GM20431 (cell line): ENCODE data around the gene SLC12A7.

Experiments
- in situ Hi-C: fragments of 300-500 bp; cut with MseI, MboI; formaldehyde crosslinking; loops from one replicate; pipeline ENCODE4 v1.15.0; 2020; ENCODE audit warnings: low sequenced_read_pairs; ENCODE audit not compliant: unreplicated experiment

The SLC12A7 gene

GRCh38 chr5:1057485-1058082 is 54.3 kb downstream of the SLC12A7 start:
- in situ Hi-C loops: no loop called here

GRCh38 chr5:1056611-1057484 is 55.0 kb downstream of the SLC12A7 start:
- in situ Hi-C loops: no loop called here

- in situ Hi-C loops: no loop called here
These were observed 55.8 kb downstream of the SLC12A7 start for GRCh38 chr5:1055896-1056610.

DNA sequence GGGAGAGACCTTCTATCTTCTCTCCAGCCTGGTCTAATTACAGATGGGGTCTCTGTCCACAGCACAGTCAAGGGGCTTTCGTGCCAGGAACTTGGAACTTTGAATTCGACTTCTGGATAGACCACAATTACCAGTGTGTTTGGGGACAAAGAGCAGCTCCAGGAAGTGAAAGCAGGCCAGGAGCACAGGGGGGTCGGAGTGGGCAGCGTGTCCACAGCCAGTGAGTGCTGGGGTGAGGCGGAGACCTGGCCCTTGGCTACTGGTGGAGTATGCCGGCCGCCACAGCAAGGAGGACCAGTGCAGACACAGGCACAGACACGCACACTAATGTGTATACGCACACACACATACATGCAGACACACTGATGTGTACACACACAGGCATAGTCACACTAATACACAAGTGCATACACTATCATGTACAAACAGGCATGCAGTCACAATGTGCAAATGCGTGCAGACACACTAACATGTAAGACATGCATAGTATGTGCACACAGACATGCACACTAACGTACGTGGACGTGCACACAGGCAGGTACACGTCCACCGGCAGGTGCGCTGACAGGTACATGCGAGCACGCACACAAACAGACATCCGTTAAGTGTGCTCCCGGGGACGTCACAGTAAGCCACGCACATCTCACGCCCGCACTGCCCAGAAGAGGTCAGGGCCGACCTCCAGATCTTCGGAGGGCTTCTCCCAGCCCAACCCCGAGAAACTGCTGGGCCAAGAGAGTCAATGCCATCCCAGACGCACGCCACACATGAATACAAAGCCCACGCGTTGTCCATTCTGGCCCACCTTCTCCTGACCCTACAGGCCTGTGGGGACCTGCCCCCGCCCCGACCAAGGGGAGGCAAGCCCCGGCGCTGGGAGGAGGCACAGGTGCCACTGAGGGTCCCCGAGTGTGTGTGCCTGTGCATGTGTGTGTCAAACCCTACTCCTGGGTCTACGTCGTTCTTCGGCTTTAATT is 56.8 kb downstream of the SLC12A7 start:
- in situ Hi-C loops: no loop called here

DNA sequence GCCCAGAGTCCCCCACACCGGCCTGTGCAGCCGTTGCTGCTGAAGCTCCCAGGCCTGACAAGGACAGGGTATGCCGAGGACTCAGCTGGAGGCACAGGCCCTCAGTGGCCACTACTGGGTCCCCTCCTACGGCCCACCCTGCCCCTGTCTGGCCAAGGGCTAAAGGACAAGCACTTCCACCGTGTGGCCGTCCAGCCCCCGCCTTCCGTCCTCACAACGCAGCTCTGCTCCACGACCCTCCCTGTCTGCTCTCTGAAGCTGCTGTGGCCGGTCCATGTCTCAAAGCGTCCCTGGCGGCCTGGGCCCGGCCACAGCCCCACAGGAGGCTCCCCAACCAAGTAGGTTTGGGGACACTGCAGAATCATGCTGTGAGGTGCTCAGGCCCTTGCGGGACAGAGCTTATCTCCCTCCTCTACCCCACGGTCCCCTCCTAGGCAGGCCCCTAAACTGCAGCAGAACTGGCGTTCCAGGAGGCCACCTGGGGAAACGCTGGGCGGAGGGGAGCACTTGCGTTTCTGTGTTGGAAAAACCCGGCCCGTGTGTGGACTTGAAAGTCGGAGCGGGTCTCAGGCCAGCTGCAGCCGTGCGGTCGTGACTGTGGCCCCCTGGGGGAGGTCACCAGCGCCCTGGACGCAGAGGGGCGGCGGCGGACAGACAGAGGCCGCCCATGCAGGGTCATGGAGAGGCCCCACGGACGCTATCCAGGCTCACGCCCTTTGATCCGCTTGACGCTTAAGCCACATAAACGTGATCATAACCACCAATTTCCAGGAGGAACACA is 57.7 kb downstream of the SLC12A7 start:
- in situ Hi-C loops: no loop called here

- in situ Hi-C loops: no loop called here
These were observed 58.4 kb downstream of the SLC12A7 start for GRCh38 chr5:1053391-1054017.

DNA sequence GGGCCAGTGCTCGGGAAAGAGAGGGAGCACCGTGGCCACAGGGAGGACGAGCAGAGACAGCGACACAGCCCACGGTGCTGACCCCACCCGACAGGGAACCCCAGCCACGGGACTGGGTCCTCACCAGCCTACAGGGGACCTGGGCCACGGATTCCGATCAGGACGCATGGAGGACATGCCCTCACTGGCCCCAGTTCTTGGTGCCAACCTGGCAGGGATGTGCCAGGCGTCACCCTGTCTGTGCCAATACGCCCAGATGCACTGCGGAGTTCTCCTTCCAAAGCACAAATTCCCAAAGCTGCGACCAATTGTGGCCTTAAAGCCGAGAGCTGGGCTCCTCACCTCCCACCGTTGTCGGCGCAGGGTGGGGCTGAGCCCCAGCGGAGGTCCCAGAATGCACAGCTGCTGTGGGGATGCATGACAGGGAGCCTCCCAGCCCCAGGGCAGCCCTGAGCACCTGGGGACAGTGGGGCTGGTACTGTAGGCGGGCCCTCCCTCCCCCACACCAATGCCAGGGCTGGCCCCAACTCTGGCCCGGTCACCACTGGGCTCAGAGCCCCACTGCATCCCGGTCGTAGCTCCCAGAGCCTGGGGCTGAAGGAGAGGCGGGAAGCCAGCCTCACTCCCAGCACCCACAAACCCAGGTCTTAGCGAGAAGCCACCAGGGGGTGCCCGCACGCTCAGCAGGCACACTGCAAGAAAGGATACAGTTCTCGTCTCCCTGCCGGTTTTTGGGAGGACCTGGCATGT is 59.0 kb downstream of the SLC12A7 start:
- in situ Hi-C loops: no loop called here

GRCh38 chr5:1052076-1052475 is 59.8 kb downstream of the SLC12A7 start:
- in situ Hi-C loops: no loop called here

- in situ Hi-C loops: no loop called here
These were observed 60.5 kb downstream of the SLC12A7 start for GRCh38 chr5:1051366-1051720.

- in situ Hi-C loops: no loop called here
These were observed 61.2 kb downstream of the SLC12A7 start for GRCh38 chr5:1050423-1051365.

- in situ Hi-C loops: no loop called here
These were observed 62.7 kb downstream of the SLC12A7 start for GRCh38 chr5:1048861-1049838.

DNA sequence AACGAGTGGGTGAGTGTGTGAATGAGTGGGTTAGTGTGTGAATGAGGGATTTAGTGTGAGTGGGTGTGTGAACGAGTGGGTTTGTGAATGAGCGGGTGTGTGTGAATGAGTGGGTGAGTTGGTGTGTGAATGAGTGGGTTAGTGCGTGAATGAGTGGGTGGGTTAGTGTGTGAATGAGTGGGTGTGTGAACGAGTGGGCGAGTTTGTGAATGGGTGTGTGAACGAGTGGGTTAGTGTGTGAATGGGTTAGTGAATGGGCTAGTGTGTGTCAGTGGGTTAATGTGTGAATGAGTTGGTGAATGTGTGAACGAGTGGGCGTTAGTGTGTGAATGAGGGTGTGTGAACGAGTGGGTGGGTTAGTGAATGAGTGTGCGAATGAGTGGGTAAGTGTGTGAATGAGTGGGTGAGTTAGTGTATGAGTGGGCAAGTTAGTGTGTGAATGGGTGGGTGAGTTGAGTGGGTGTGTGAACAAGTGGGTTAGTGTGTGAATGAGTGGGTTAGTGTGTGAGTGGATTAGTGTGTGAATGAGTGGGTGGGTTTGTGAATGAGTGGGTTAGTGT is 63.6 kb downstream of the SLC12A7 start:
- in situ Hi-C loops: no loop called here

DNA sequence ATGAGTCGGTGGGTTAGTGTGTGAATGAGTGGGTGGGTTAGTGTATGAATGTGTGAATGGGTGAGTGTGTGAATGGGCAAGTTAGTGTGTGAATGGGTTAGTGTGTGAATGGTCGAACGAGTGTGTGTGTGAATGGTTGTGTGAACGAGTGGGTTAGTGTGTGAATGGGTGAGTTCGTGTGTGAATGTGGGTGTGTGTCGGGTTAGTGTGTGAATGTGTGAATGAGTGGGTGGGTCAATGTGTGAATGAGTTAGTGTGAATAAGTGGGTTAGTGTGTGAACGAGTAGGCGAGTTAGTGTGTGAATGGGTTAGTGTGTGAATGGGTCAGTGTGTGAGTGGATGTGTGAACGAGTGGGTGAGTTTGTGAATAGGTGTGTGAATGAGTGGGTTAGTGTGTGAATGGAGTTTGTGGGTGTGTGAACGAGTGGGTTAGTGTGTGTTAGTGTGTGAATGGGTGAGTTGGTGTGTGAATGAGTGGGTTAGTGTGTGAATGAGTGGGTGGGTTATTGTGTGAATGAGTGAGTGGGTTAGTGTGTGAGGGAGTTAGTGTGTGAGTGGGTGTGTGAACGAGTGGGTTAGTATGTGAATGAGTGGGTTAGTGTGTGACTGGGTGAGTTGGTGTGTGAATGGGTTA is 64.4 kb downstream of the SLC12A7 start:
- in situ Hi-C loops: no loop called here

DNA sequence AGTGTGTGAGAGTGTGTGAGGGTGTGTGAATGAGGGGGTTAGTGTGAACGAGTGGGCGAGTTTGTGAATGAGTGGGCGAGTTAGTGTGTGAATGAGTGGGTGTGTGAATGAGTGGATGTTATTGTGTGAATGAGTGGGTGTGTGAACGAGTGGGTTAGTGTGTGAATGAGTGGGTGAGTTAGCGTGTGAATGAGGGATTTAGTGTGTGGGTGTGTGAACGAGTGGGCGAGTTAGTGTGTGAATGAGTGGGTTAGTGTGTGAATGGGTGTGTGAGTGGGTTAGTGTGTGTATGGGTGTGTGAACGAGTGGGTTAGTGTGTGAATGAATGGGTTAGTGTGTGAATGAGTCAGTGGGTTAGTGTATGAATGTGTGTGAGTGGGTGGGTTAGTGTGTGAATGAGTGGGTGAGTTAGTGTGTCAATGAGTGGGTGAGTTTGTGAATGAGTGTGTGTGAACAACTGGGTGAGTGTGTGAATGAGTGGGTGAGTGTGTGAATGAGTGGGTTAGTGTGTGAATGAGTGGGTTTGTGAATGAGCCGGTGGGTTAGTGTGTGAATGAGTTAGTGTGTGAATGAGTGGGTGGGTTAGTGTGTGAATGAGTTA is 65.8 kb downstream of the SLC12A7 start:
- in situ Hi-C loops: no loop called here

DNA sequence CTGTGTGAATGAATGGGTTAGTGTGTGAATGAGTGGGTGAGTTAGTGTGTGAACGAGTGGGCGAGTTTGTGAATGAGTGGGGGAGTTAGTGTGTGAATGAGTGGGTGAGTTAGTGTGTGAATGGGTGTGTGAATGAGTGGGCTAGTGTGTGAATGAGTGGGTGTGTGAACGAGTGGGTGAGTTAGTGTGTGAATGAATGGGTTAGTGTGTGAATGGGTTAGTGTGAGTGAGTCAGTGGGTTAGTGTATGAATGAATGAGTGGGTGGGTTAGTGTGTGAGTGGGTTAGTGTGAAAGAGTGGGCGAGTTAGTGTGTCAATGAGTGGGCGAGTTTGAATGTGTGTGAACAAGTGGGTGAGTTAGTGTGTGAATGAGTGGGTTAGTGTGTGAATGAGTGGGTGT is 67.7 kb downstream of the SLC12A7 start:
- in situ Hi-C loops: no loop called here
